ENCODE measurements around the gene ELFN1. TPM values are rescaled to one million over a fixed set of nuclear protein-coding genes. Genes with fewer than 3 reads are reported as not detected.
A peak's percentile ranks its signal among the peaks of the same experiment; 100 is the strongest.

Gene ELFN1
- total and polyA plus RNA-seq, 8 donors, result 0.19 to 4.3 (median 0.53) TPM; not detected in 1

DNA sequence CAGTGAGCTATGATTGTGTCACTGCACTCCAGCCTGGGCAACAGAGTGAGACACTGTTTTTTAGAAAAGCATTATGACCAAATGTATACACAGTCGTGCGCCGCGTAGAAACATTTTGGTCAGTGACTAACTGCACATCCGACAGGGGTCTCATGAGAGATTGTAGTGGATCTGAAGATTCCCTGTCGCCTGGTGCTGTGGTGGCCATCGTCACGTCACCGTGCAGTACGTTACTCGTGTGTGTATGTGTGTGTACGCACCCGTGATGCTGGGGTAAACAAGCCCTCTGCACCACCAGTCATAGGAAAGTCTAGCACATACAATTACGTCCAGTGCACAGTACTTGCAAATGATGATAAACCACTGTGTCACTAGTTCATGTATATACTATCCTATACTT lies 109.4 kb downstream of the ELFN1 start:
- peaks cover 0 to 22% (median 17%) of the 10 kb centered on the region in 4 donors for H3K9me3 ChIP-seq
- no peak overlapping the region for H3K27ac ChIP-seq
- intact Hi-C loops (cut with DNase I; ENCODE audit: low total_unique reads), result no loop called here
- H3K27me3 ChIP-seq, result no peaks in the 10 kb centered on the region
- TF ChIP-seq, protein P1, sequence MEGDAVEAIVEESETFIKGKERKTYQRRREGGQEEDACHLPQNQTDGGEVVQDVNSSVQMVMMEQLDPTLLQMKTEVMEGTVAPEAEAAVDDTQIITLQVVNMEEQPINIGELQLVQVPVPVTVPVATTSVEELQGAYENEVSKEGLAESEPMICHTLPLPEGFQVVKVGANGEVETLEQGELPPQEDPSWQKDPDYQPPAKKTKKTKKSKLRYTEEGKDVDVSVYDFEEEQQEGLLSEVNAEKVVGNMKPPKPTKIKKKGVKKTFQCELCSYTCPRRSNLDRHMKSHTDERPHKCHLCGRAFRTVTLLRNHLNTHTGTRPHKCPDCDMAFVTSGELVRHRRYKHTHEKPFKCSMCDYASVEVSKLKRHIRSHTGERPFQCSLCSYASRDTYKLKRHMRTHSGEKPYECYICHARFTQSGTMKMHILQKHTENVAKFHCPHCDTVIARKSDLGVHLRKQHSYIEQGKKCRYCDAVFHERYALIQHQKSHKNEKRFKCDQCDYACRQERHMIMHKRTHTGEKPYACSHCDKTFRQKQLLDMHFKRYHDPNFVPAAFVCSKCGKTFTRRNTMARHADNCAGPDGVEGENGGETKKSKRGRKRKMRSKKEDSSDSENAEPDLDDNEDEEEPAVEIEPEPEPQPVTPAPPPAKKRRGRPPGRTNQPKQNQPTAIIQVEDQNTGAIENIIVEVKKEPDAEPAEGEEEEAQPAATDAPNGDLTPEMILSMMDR (IDR thresholded peaks at IDR 0.05), result no peak
- TF ChIP-seq POLR2A (IDR thresholded peaks at IDR 0.05) (no peak), EP300 (IDR thresholded peaks at IDR 0.05) (no peak), POLR2AphosphoS5 (IDR thresholded peaks at IDR 0.05) (no peak)
- H3K36me3 ChIP-seq, result no peaks in the 10 kb centered on the region
- WGBS, 5 donors, result 80 to 91% (median 88%) methylated on average over 14 of the region's 14 CpGs
- peak in 1 of 2 donors; percentile 20 for DNase-seq
- no peak overlapping the region for H3K4me3 ChIP-seq
- H3K4me1 ChIP-seq, result no peaks in the 10 kb centered on the region

DNA sequence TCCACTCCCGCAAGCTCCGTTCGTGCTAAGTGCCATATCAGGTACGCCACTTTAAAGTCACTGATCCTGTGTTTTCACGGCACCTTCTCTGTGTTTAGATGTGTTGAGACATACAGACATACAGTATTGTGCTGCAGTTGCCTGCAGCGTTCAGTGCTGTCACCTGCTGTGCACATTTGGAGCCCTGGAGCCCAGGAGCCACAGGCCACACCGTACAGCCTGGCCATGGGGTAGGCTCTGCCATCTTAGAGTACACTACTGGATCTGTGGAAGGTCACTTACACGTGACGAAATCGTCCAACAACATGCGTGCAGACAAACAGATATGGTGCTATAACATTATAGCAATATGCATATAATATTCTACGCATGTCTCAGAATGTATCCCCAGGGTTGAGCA lies 111.3 kb downstream of the ELFN1 start:
- Histone ChIP-seq H3K9me3 (peaks cover 0 to 24% (median 19%) of the 10 kb centered on the region in 4 donors), H3K36me3 (no peaks in the 10 kb centered on the region), H3K4me3 (no peak overlapping the region), H3K27ac (no peak overlapping the region), H3K4me1 (no peaks in the 10 kb centered on the region), H3K27me3 (no peaks in the 10 kb centered on the region)
- intact Hi-C loops (cut with DNase I; ENCODE audit: low total_unique reads), result no loop called here
- WGBS, 5 donors, result 91 to 92% (median 92%) methylated on average over 12 of the region's 12 CpGs
- TF ChIP-seq POLR2AphosphoS5 (IDR thresholded peaks at IDR 0.05) (no peak), POLR2A (IDR thresholded peaks at IDR 0.05) (no peak), EP300 (IDR thresholded peaks at IDR 0.05) (no peak)
- TF ChIP-seq, protein P1 (IDR thresholded peaks at IDR 0.05), result no peak
- DNase-seq, result no peak

DNA sequence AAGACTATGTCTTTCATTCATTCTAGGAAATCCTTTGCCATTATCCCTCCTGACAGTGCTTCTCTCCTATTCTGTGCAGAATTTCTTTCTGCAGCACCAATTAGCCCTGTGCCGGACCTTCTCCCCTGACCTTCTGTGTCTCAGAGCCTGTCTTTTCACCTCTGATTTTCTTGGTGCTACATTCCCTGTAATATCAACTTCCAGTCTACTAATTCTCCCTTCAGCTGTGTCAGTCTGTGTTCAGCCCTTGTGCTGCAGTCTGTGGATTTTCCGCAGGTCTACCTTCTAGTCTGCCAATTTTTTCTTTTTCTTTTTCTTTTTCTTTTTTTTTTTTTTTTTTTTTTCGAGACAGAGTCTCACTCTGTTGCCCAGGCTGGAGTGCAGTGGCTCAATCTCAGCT lies 115.8 kb downstream of the ELFN1 start:
- DNase-seq, result no peak
- no peak overlapping the region for H3K27ac ChIP-seq
- 83 to 98% (median 89%) methylated on average over 2 to 3 of the region's 3 CpGs for WGBS, 5 donors
- no peak overlapping the region for H3K4me3 ChIP-seq
- no peaks in the 10 kb centered on the region for H3K36me3 ChIP-seq
- TF ChIP-seq, protein P1 (IDR thresholded peaks at IDR 0.05), result no peak
- TF ChIP-seq POLR2AphosphoS5 (IDR thresholded peaks at IDR 0.05) (no peak), POLR2A (IDR thresholded peaks at IDR 0.05) (no peak), EP300 (IDR thresholded peaks at IDR 0.05) (no peak)
- peaks cover 0 to 21% (median 12%) of the 10 kb centered on the region in 3 donors for H3K27me3 ChIP-seq
- no peaks in the 10 kb centered on the region for H3K4me1 ChIP-seq
- H3K9me3 ChIP-seq, result peaks cover 0 to 11% (median 9%) of the 10 kb centered on the region in 4 donors
- intact Hi-C loops (cut with DNase I; ENCODE audit: low total_unique reads), result no loop called here

DNA sequence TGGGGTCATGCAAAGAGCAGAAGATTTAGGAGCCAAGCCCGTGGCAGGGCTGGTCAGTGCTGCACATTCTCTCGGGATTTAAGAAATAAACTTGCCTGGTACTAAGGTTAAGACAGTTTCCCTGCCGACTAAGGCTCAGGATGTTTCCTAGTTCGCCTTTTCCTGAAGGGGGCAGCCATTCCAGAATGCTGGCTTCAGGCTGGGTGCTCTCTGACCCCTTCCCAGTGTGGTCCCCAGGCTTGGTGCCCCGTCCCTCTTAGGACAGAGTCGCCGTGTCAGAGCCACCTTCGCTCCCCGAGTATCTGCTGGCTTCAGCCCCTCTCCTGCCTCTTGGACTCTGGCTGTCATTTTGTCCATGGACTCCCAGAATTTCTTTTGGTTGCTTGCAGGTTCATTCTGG lies 117.2 kb downstream of the ELFN1 start:
- Histone ChIP-seq H3K27me3 (peaks cover 0 to 21% (median 12%) of the 10 kb centered on the region in 3 donors), H3K4me3 (no peak overlapping the region), H3K27ac (no peak overlapping the region), H3K9me3 (peaks cover 0 to 23% (median 16%) of the 10 kb centered on the region in 4 donors), H3K4me1 (no peaks in the 10 kb centered on the region), H3K36me3 (no peaks in the 10 kb centered on the region)
- peak in 1 of 2 donors; percentile 2 for DNase-seq
- TF ChIP-seq, protein P1 (IDR thresholded peaks at IDR 0.05), result no peak
- TF ChIP-seq POLR2A (IDR thresholded peaks at IDR 0.05) (no peak), EP300 (IDR thresholded peaks at IDR 0.05) (no peak), POLR2AphosphoS5 (IDR thresholded peaks at IDR 0.05) (no peak)
- intact Hi-C loops (cut with DNase I; ENCODE audit: low total_unique reads), result no loop called here
- WGBS, 5 donors, result 71 to 79% (median 76%) methylated on average over 9 of the region's 9 CpGs
